Measurements from ENCODE around the gene UBE2D2.
A peak's percentile ranks its signal among the peaks of the same experiment; 100 is the strongest.
"Not testable (repeated sequence)": the region's sequence is repeated elsewhere in the genome, so short reads cannot be mapped to it uniquely, and the experiment has no call there.

The UBE2D2 gene

GRCh38 chr5:139560752-139561654, at the start of gene UBE2D2:
TSS of gene UBE2D2 (plus strand) at chr5:139561339. CDS start at chr5:139561792, 453 bp downstream.
- peak; percentile 96 for DNase-seq (ENCODE audit: low read depth)

GRCh38 chr5:139512786-139513390, 48.3 kb upstream of the UBE2D2 start:
- no peak for DNase-seq (ENCODE audit: low read depth)

- peak; percentile 71 for DNase-seq (ENCODE audit: low read depth)
These were observed 47.7 kb upstream of the UBE2D2 start for GRCh38 chr5:139513434-139513833.

GRCh38 chr5:139513852-139514485, 47.2 kb upstream of the UBE2D2 start:
- DNase-seq (ENCODE audit: low read depth), result no peak

GRCh38 chr5:139514486-139514856, 46.7 kb upstream of the UBE2D2 start:
- no peak for DNase-seq (ENCODE audit: low read depth)

- DNase-seq (ENCODE audit: low read depth), result peak; percentile 87
These were observed 43.2 kb upstream of the UBE2D2 start for GRCh38 chr5:139517683-139518564.

- DNase-seq (ENCODE audit: low read depth), result no peak
These were observed 37.3 kb upstream of the UBE2D2 start for GRCh38 chr5:139523635-139524445.

GRCh38 chr5:139524446-139524845, 36.7 kb upstream of the UBE2D2 start:
- DNase-seq (ENCODE audit: low read depth), result no peak

- no peak for DNase-seq (ENCODE audit: low read depth)
These were observed 36.1 kb upstream of the UBE2D2 start for GRCh38 chr5:139524940-139525585.

- DNase-seq (ENCODE audit: low read depth), result not testable (repeated sequence)
These were observed 35.4 kb upstream of the UBE2D2 start for GRCh38 chr5:139525586-139526308.

- not testable (repeated sequence) for DNase-seq (ENCODE audit: low read depth)
These were observed 34.6 kb upstream of the UBE2D2 start for GRCh38 chr5:139526309-139527089.

GRCh38 chr5:139527090-139527470, 34.1 kb upstream of the UBE2D2 start:
- DNase-seq (ENCODE audit: low read depth), result not testable (repeated sequence)

GRCh38 chr5:139527896-139528467, 33.2 kb upstream of the UBE2D2 start:
- not testable (repeated sequence) for DNase-seq (ENCODE audit: low read depth)

GRCh38 chr5:139528695-139529094, 32.4 kb upstream of the UBE2D2 start:
- not testable (repeated sequence) for DNase-seq (ENCODE audit: low read depth)

- DNase-seq (ENCODE audit: low read depth), result not testable (repeated sequence)
These were observed 31.1 kb upstream of the UBE2D2 start for GRCh38 chr5:139530079-139530478.

- no peak for DNase-seq (ENCODE audit: low read depth)
These were observed 29.4 kb upstream of the UBE2D2 start for GRCh38 chr5:139531772-139532169.

GRCh38 chr5:139543423-139543991, 17.6 kb upstream of the UBE2D2 start:
- DNase-seq (ENCODE audit: low read depth), result peak; percentile 23

- not testable (repeated sequence) for DNase-seq (ENCODE audit: low read depth)
These were observed 14.5 kb upstream of the UBE2D2 start for GRCh38 chr5:139546593-139546992.
